ENCODE data around the gene HSH2D.
"Not testable (repeated sequence)": the region's sequence is repeated elsewhere in the genome, so short reads cannot be mapped to it uniquely, and the experiment has no call there.

The HSH2D gene

DNA sequence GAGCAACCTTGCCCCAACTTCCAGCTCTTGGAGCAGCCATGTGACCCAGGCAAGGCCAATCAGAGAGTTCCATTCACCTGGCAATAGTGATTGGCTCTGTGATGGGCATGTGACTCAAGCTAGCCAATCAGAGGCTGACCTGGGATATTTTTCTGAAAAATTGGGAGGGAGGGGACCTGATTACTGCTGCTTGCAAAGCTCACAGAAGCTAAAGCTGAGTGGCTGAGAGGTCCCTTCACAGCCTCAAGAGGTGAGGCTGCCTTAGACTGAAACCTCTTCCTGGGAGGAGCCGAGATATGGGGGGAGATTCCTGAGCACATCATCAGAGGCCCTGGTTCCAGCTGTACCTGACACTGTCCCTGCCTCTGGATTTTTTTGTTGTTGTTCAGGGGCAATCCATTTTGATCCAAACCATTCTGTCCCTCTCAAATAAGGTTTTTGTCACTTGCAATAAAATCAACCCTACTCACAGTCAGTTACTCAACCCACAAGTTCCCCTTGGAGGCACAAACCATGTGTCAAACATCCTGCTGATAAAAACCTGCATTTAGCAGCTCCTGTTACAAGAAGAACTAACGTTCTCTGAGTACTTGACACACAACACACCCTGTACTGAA is 25.1 kb downstream of the HSH2D start:
- no peak for TF ChIP-seq ARNTL (CRISPR knock-in tag; IDR thresholded peaks at IDR 0.05; ENCODE audit: borderline replicate concordance, low read depth)
- TF ChIP-seq CSDC2 (CRISPR knock-in tag; IDR thresholded peaks at IDR 0.05): no peak
- TF ChIP-seq, protein P1, sequence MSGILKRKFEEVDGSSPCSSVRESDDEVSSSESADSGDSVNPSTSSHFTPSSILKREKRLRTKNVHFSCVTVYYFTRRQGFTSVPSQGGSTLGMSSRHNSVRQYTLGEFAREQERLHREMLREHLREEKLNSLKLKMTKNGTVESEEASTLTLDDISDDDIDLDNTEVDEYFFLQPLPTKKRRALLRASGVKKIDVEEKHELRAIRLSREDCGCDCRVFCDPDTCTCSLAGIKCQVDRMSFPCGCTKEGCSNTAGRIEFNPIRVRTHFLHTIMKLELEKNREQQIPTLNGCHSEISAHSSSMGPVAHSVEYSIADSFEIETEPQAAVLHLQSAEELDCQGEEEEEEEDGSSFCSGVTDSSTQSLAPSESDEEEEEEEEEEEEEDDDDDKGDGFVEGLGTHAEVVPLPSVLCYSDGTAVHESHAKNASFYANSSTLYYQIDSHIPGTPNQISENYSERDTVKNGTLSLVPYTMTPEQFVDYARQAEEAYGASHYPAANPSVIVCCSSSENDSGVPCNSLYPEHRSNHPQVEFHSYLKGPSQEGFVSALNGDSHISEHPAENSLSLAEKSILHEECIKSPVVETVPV (CRISPR knock-in tag; IDR thresholded peaks at IDR 0.05): no peak
- no peak for TF ChIP-seq PPARA (CRISPR knock-in tag; IDR thresholded peaks at IDR 0.05; ENCODE audit: borderline replicate concordance)
- TF ChIP-seq TCF4 (CRISPR knock-in tag; IDR thresholded peaks at IDR 0.05; ENCODE audit: borderline replicate concordance): no peak
- ATAC-seq: no peak

GRCh38 chr19:16170134-16170533 is 26.6 kb downstream of the HSH2D start:
- TF ChIP-seq ZFP3 (CRISPR knock-in tag; IDR thresholded peaks at IDR 0.05): peak; percentile 95
- TF ChIP-seq CREB5 (CRISPR knock-in tag; IDR thresholded peaks at IDR 0.05; ENCODE audit: low read depth): no peak
- no peak for TF ChIP-seq BACH2 (CRISPR knock-in tag; IDR thresholded peaks at IDR 0.05; ENCODE audit: borderline replicate concordance)
- no peak for TF ChIP-seq ISL1 (CRISPR knock-in tag; IDR thresholded peaks at IDR 0.05)
- no peak for TF ChIP-seq ESRRG (CRISPR knock-in tag; IDR thresholded peaks at IDR 0.05)
- ATAC-seq: no peak

DNA sequence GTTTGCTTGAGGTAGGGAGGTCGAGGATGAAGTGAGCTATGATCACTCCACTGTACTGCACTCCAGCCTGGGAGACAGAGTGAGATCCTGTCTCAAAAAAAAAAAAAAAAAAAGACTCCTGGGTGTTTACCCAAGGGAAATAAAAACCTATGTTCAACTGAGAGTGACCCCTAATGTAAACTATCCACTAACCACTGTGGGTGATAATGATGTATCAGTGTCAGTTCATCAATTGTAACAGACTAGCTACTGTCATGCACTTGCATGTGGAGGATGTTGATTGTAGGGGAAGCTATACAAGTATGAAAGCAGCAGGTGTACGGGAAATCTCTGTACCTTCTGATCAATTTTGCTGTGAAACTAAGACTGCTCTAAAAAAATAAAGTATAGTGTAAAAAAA is 32.5 kb downstream of the HSH2D start:
- no peak for ATAC-seq
- no peak for TF ChIP-seq OSR1 (CRISPR knock-in tag; IDR thresholded peaks at IDR 0.05)
- TF ChIP-seq, protein P2, sequence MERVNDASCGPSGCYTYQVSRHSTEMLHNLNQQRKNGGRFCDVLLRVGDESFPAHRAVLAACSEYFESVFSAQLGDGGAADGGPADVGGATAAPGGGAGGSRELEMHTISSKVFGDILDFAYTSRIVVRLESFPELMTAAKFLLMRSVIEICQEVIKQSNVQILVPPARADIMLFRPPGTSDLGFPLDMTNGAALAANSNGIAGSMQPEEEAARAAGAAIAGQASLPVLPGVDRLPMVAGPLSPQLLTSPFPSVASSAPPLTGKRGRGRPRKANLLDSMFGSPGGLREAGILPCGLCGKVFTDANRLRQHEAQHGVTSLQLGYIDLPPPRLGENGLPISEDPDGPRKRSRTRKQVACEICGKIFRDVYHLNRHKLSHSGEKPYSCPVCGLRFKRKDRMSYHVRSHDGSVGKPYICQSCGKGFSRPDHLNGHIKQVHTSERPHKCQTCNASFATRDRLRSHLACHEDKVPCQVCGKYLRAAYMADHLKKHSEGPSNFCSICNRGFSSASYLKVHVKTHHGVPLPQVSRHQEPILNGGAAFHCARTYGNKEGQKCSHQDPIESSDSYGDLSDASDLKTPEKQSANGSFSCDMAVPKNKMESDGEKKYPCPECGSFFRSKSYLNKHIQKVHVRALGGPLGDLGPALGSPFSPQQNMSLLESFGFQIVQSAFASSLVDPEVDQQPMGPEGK (CRISPR knock-in tag; IDR thresholded peaks at IDR 0.05; ENCODE audit: borderline replicate concordance): no peak
- no peak for TF ChIP-seq TOX (CRISPR knock-in tag; IDR thresholded peaks at IDR 0.05; ENCODE audit: borderline replicate concordance)
- TF ChIP-seq GLIS3 (CRISPR knock-in tag; IDR thresholded peaks at IDR 0.05): no peak
- TF ChIP-seq ZFP3 (CRISPR knock-in tag; IDR thresholded peaks at IDR 0.05): no peak
- TF ChIP-seq ZNF70 (CRISPR knock-in tag; IDR thresholded peaks at IDR 0.05): no peak
- no peak for TF ChIP-seq ISL1 (CRISPR knock-in tag; IDR thresholded peaks at IDR 0.05)
- no peak for TF ChIP-seq PPARA (CRISPR knock-in tag; IDR thresholded peaks at IDR 0.05; ENCODE audit: borderline replicate concordance)
- TF ChIP-seq ZC3H10 (CRISPR knock-in tag; IDR thresholded peaks at IDR 0.05): no peak
- no peak for TF ChIP-seq ZNF565 (CRISPR knock-in tag; conservative IDR thresholded peaks at IDR 0.05; ENCODE audit: low read depth)
- TF ChIP-seq ESRRG (CRISPR knock-in tag; IDR thresholded peaks at IDR 0.05): no peak

GRCh38 chr19:16178866-16179265 is 35.4 kb downstream of the HSH2D start:
- not testable (repeated sequence) for ATAC-seq

DNA sequence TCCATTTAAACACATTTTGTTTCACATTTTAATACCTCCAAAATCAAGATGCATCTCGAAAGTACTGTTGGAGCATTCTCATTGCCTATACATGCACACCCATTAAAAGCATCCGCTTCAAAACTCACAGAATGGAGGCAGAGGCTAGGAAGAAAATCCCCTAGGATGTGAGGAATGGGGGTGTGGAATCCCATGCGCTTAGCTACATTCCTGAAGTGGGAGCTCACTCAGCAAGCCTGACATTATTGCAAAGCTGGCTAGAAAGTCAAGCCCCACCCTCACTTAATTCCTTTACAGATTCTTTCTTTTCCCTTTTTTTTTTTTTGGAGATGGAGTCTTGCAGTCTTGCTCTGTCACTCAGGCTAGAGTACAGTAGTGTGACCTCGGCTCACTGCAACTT is 37.1 kb downstream of the HSH2D start:
- ATAC-seq: peak; percentile 51
- TF ChIP-seq BACH2 (CRISPR knock-in tag; IDR thresholded peaks at IDR 0.05; ENCODE audit: borderline replicate concordance): no peak

- TF ChIP-seq ZFP3 (CRISPR knock-in tag; IDR thresholded peaks at IDR 0.05) (0 out of 2 replicates have a peak, but pooled peaks have one; percentile 20), ARNTL (CRISPR knock-in tag; IDR thresholded peaks at IDR 0.05; ENCODE audit: borderline replicate concordance, low read depth) (no peak), TOX (CRISPR knock-in tag; IDR thresholded peaks at IDR 0.05; ENCODE audit: borderline replicate concordance) (no peak)
- TF ChIP-seq, protein P3, sequence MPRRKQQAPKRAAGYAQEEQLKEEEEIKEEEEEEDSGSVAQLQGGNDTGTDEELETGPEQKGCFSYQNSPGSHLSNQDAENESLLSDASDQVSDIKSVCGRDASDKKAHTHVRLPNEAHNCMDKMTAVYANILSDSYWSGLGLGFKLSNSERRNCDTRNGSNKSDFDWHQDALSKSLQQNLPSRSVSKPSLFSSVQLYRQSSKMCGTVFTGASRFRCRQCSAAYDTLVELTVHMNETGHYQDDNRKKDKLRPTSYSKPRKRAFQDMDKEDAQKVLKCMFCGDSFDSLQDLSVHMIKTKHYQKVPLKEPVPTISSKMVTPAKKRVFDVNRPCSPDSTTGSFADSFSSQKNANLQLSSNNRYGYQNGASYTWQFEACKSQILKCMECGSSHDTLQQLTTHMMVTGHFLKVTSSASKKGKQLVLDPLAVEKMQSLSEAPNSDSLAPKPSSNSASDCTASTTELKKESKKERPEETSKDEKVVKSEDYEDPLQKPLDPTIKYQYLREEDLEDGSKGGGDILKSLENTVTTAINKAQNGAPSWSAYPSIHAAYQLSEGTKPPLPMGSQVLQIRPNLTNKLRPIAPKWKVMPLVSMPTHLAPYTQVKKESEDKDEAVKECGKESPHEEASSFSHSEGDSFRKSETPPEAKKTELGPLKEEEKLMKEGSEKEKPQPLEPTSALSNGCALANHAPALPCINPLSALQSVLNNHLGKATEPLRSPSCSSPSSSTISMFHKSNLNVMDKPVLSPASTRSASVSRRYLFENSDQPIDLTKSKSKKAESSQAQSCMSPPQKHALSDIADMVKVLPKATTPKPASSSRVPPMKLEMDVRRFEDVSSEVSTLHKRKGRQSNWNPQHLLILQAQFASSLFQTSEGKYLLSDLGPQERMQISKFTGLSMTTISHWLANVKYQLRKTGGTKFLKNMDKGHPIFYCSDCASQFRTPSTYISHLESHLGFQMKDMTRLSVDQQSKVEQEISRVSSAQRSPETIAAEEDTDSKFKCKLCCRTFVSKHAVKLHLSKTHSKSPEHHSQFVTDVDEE (CRISPR knock-in tag; IDR thresholded peaks at IDR 0.05): 0 out of 2 replicates have a peak, but pooled peaks have one; percentile 21
- ATAC-seq: no peak
Measured at GRCh38 chr19:16184665-16185122, 41.2 kb downstream of the HSH2D start.

Data from SK-N-SH treated with all-trans-retinoic acid at 6 μM for 48 hours (cell line).